WTC11 (cell line): ENCODE measurements around the gene USF1. TPM values are rescaled to one million over a fixed set of nuclear protein-coding genes. Genes with fewer than 3 reads are reported as not detected.

Experiments
- ATAC-seq: fragments of 200-7000 bp; cut with Tn5 transposase; 2 replicates; pipeline ENCODE4 v1.10.0; 2021; ENCODE audit warnings: mild to moderate bottlenecking, moderate library complexity
- CTCF ChIA-PET: fragments of 300-600 bp; sonication (Branson Sonifier 250); formaldehyde crosslinking; loops from one replicate; lab custom pipeline; 2021; ENCODE audit warnings: antibody characterized with exemption; lab: Charles Lee
- POLR2A ChIA-PET: fragments of 350-600 bp; sonication (Branson Sonifier 250); formaldehyde crosslinking; loops from one replicate; lab custom pipeline; 2021; ENCODE audit warnings: antibody characterized with exemption; lab: Charles Lee
- DNase-seq: peaks from one replicate; pipeline ENCODE4 v3.0.0; 2021; ENCODE audit warnings: low spot score
- H3K27ac Mint-ChIP-seq: 2 replicates; pipeline ENCODE4 v1.8.0; 2021; ENCODE audit warnings: mixed read lengths
- H3K27me3 Mint-ChIP-seq: 2 replicates; pipeline ENCODE4 v1.8.0; 2021; ENCODE audit warnings: low read depth, mild to moderate bottlenecking, moderate library complexity, mixed read lengths
- H3K36me3 Mint-ChIP-seq: 2 replicates; pipeline ENCODE4 v1.8.0; 2021; ENCODE audit warnings: mixed read lengths
- H3K4me1 Mint-ChIP-seq: 2 replicates; pipeline ENCODE4 v1.8.0; 2022; ENCODE audit warnings: mixed read lengths
- H3K4me3 Mint-ChIP-seq: 2 replicates; pipeline ENCODE4 v1.8.0; 2021; ENCODE audit warnings: mild to moderate bottlenecking, moderate library complexity, mixed read lengths
- H3K9me3 Mint-ChIP-seq: 2 replicates; pipeline ENCODE4 v1.8.0; 2021; ENCODE audit warnings: mixed read lengths
- CTCF ChIP-seq: fragments of 200-600 bp; IDR thresholded peaks from 2 replicates; pipeline ENCODE4 v1.8.0; 2022; ENCODE audit warnings: antibody characterized with exemption
- ERG ChIP-seq: fragments of 250-450 bp; sonication (Bioruptor Pico); IDR thresholded peaks from 2 replicates; pipeline ENCODE4 v1.8.0; 2021; ENCODE audit warnings: mild to moderate bottlenecking
- FOXK1 ChIP-seq: sonication (generic); formaldehyde crosslinking; IDR thresholded peaks from 2 replicates; pipeline ENCODE4 v1.8.0; 2022; ENCODE audit warnings: mild to moderate bottlenecking, moderate library complexity, missing genetic modification reagents
- JAZF1 ChIP-seq: fragments of 250-450 bp; sonication (Bioruptor Pico); IDR thresholded peaks from 2 replicates; pipeline ENCODE4 v1.9.0; 2021; ENCODE audit warnings: moderate library complexity, mild to moderate bottlenecking, inconsistent platforms
- MLX ChIP-seq: sonication (generic); formaldehyde crosslinking; IDR thresholded peaks from 2 replicates; pipeline ENCODE4 v1.8.1; 2023; ENCODE audit warnings: mild to moderate bottlenecking, missing genetic modification reagents, moderate library complexity
- NFYB ChIP-seq: sonication (generic); formaldehyde crosslinking; conservative IDR thresholded peaks from 2 replicates; pipeline ENCODE4 v1.8.0; 2022; ENCODE audit warnings: low read depth, missing genetic modification reagents
- NR1H2 ChIP-seq: sonication (generic); formaldehyde crosslinking; IDR thresholded peaks from 2 replicates; pipeline ENCODE4 v1.9.0; 2021; ENCODE audit warnings: mild to moderate bottlenecking, moderate library complexity, missing genetic modification reagents
- NR2C2 ChIP-seq: sonication (generic); formaldehyde crosslinking; IDR thresholded peaks from 2 replicates; pipeline ENCODE4 v1.8.0; 2022; ENCODE audit warnings: mild to moderate bottlenecking, missing genetic modification reagents
- PRDM15 ChIP-seq: sonication (generic); formaldehyde crosslinking; IDR thresholded peaks from 2 replicates; pipeline ENCODE4 v1.8.0; 2022; ENCODE audit warnings: missing genetic modification reagents
- RORB ChIP-seq: fragments of 250-450 bp; sonication (Bioruptor Pico); IDR thresholded peaks from 2 replicates; pipeline ENCODE4 v1.9.0; 2021; ENCODE audit warnings: mild to moderate bottlenecking
- TEAD1 ChIP-seq: sonication (generic); formaldehyde crosslinking; IDR thresholded peaks from 2 replicates; pipeline ENCODE4 v1.8.0; 2022; ENCODE audit warnings: mild to moderate bottlenecking, missing genetic modification reagents
- TEAD4 ChIP-seq: sonication (generic); formaldehyde crosslinking; IDR thresholded peaks from 2 replicates; pipeline ENCODE4 v1.8.0; 2022; ENCODE audit warnings: mild to moderate bottlenecking, missing genetic modification reagents
- ZNF138 ChIP-seq: sonication (generic); formaldehyde crosslinking; conservative IDR thresholded peaks from 2 replicates; pipeline ENCODE4 v1.8.1; 2022; ENCODE audit warnings: mild to moderate bottlenecking, moderate library complexity, missing genetic modification reagents
- ZNF219 ChIP-seq: sonication (generic); formaldehyde crosslinking; IDR thresholded peaks from 2 replicates; pipeline ENCODE4 v1.8.0; 2023; ENCODE audit warnings: missing genetic modification reagents, mild to moderate bottlenecking, borderline replicate concordance
- ZNF263 ChIP-seq: sonication (generic); formaldehyde crosslinking; IDR thresholded peaks from 2 replicates; pipeline ENCODE4 v1.8.1; 2022; ENCODE audit warnings: low read depth, mild to moderate bottlenecking, moderate library complexity, missing genetic modification reagents
- ZNF416 ChIP-seq: fragments of 250-450 bp; sonication (Bioruptor Pico); IDR thresholded peaks from 2 replicates; pipeline ENCODE4 v1.9.0; 2021; ENCODE audit warnings: mild to moderate bottlenecking, inconsistent platforms
- ZNF423 ChIP-seq: fragments of 250-450 bp; sonication (Bioruptor Pico); IDR thresholded peaks from 2 replicates; pipeline ENCODE4 v2.1.2; 2022; ENCODE audit warnings: mild to moderate bottlenecking, moderate library complexity
- ZNF512 ChIP-seq: sonication (generic); formaldehyde crosslinking; IDR thresholded peaks from 2 replicates; pipeline ENCODE4 v1.8.1; 2022; ENCODE audit warnings: missing genetic modification reagents, borderline replicate concordance
- total RNA-seq: library from RNA; stranded (reverse); gene quantifications from 3 replicates; pipeline ENCODE4 v1.2.3, GENCODE V29; 2021

The USF1 gene
- total RNA-seq, 1 experiment from 2014 or later: 65.6 TPM

GRCh38 chr1:161052899-161053298 is 7.1 kb upstream of the USF1 start (continued):
- TF ChIP-seq PRDM15: no peak
- TF ChIP-seq NFYB: no peak
- no peak for TF ChIP-seq NR1H2 (CRISPR knock-in tag)
- no peak for TF ChIP-seq MLX (CRISPR knock-in tag)

GRCh38 chr1:161051219-161051618 is 5.4 kb upstream of the USF1 start:
- CTCF ChIA-PET: interaction anchor here (0.6 kb wide), 1 partner anchor 12 kb away, joined by 8 read pairs; no protein-coding TSS in a partner anchor
- Mint-ChIP-seq H3K27me3 (peaks cover 45% of the 10 kb centered on the region), H3K27ac (no peak overlapping the region), H3K4me3 (no peak overlapping the region), H3K9me3 (peaks cover 26% of the 10 kb centered on the region), H3K36me3 (peaks cover 18% of the 10 kb centered on the region), H3K4me1 (peaks cover 5% of the 10 kb centered on the region)
- POLR2A ChIA-PET: no interaction called here
- no peak for TF ChIP-seq ZNF219 (CRISPR knock-in tag)
- TF ChIP-seq ZNF416 (CRISPR knock-in tag): no peak
- no peak for TF ChIP-seq TEAD1 (CRISPR knock-in tag)
- no peak for TF ChIP-seq RORB
- TF ChIP-seq FOXK1 (CRISPR knock-in tag): no peak
- TF ChIP-seq ZNF263 (CRISPR knock-in tag): no peak
- TF ChIP-seq ZNF138 (CRISPR knock-in tag): no peak
- no peak for TF ChIP-seq PRDM15
- TF ChIP-seq CTCF: no peak
- TF ChIP-seq NR2C2 (CRISPR knock-in tag): no peak
- no peak for TF ChIP-seq JAZF1 (CRISPR knock-in tag)
- TF ChIP-seq TEAD4 (CRISPR knock-in tag): no peak
- no peak for TF ChIP-seq ERG
- TF ChIP-seq ZNF512 (CRISPR knock-in tag): no peak
- no peak for TF ChIP-seq ZNF423 (CRISPR knock-in tag)
- ATAC-seq: no peak
- no peak for DNase-seq
